GM12892 (cell line): Measurements from ENCODE around the gene ZNF436.
"Not testable (repeated sequence)": the region's sequence is repeated elsewhere in the genome, so short reads cannot be mapped to it uniquely, and the experiment has no call there.

Experiments used
- POLR2A ChIP-seq: IDR thresholded peaks from 2 replicates; pipeline ENCODE4 v1.6.1; 2011; ENCODE audit warnings: low read depth, low read length, control low read depth
- TAF1 ChIP-seq: IDR thresholded peaks from 2 replicates; pipeline ENCODE4 v1.6.1; 2011; ENCODE audit warnings: low read depth, mild to moderate bottlenecking, control low read depth, low read length, borderline replicate concordance

DNA sequence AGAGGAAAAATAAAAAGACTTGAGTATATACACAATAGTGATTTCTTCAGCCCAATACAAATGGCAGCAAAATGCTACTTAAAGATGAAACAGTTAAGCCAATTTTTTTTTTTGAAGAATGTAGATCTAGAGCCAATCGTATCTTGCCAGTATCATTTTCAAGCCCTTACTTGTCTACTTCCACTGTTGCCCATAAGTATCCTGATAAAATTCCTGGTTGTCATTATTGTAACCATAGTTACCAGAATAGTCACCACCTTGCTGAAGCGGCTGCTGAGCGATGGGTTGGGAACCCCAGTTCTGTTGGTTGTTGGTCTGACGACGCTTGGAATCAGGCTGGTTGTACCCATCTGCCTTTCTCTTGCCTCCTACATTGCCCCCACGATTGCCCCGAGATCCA is 59.4 kb downstream of the ZNF436 start:
- TF ChIP-seq POLR2A, TAF1: not testable (repeated sequence)
